OCI-LY1 (cell line): ENCODE results near the gene NACC2.

Experiments
- H2AFZ ChIP-seq: fragments of 200-600 bp; sonication (generic), shearing (Covaris generic); 2 replicates; pipeline ENCODE4 v1.6.0; 2014; ENCODE audit warnings: antibody characterized with exemption, mild to moderate bottlenecking, low read length
- H3F3A ChIP-seq: fragments of 200-600 bp; sonication (generic), shearing (Covaris generic); 2 replicates; pipeline ENCODE4 v1.6.0; 2014; ENCODE audit warnings: mild to moderate bottlenecking, antibody characterized with exemption, low read length, moderate library complexity; ENCODE audit not compliant: insufficient read depth
- H3K27ac ChIP-seq: fragments of 200-600 bp; sonication (generic); 2 replicates; pipeline ENCODE4 v1.5.1; 2014; ENCODE audit warnings: low read length, mixed run types, mild to moderate bottlenecking, low read depth; ENCODE audit not compliant: poor library complexity, severe bottlenecking
- H3K27me3 ChIP-seq: fragments of 200-600 bp; sonication (generic); 2 replicates; pipeline ENCODE4 v1.6.0; 2014; ENCODE audit warnings: antibody characterized with exemption, mild to moderate bottlenecking, low read length, moderate library complexity; ENCODE audit not compliant: insufficient read depth
- H3K36me3 ChIP-seq: fragments of 200-600 bp; sonication (generic); 2 replicates; pipeline ENCODE4 v1.6.1; 2014; ENCODE audit warnings: mild to moderate bottlenecking, antibody characterized with exemption, low read length, moderate library complexity, mixed read lengths; ENCODE audit not compliant: insufficient read depth
- H3K4me1 ChIP-seq: fragments of 200-600 bp; sonication (generic); 2 replicates; pipeline ENCODE4 v1.5.1; 2014; ENCODE audit warnings: mild to moderate bottlenecking, low read length, moderate library complexity; ENCODE audit not compliant: insufficient read depth, severe bottlenecking
- H3K4me2 ChIP-seq: fragments of 200-600 bp; sonication (generic), shearing (Covaris generic); 2 replicates; pipeline ENCODE4 v1.6.1; 2014; ENCODE audit warnings: low read length
- H3K4me3 ChIP-seq: fragments of 200-600 bp; sonication (generic); 2 replicates; pipeline ENCODE4 v1.5.1; 2014; ENCODE audit warnings: low read length, low read depth, mild to moderate bottlenecking, mixed read lengths; ENCODE audit not compliant: poor library complexity, severe bottlenecking
- H3K79me2 ChIP-seq: fragments of 200-600 bp; shearing (Covaris generic); 2 replicates; pipeline ENCODE4 v1.6.1; 2016; ENCODE audit warnings: mixed run types, low read length, mixed read lengths; ENCODE audit not compliant: insufficient read depth
- H3K9ac ChIP-seq: fragments of 200-600 bp; sonication (generic), shearing (Covaris generic); 2 replicates; pipeline ENCODE4 v1.6.1; 2014; ENCODE audit warnings: mild to moderate bottlenecking, low read length, mixed read lengths
- H3K9me2 ChIP-seq: fragments of 200-600 bp; sonication (generic), shearing (Covaris generic); 2 replicates; pipeline ENCODE4 v1.6.1; 2014; ENCODE audit warnings: low read depth, mild to moderate bottlenecking, low read length, mixed read lengths
- H3K9me3 ChIP-seq: fragments of 200-600 bp; shearing (Covaris generic); 2 replicates; pipeline ENCODE4 v1.6.1; 2014; ENCODE audit warnings: low read length, mixed read lengths
- H4K20me1 ChIP-seq: fragments of 200-600 bp; sonication (generic), shearing (Covaris generic); 2 replicates; pipeline ENCODE4 v1.6.0; 2016; ENCODE audit warnings: mild to moderate bottlenecking, low read length; ENCODE audit not compliant: insufficient read depth
- CTCF ChIP-seq: fragments of 200-600 bp; sonication (generic), shearing (Covaris generic); IDR thresholded peaks from 2 replicates; pipeline ENCODE4 v1.5.1; 2017; ENCODE audit warnings: mild to moderate bottlenecking, antibody characterized with exemption, low read length, moderate library complexity, mixed read lengths
- EZH2 ChIP-seq: fragments of 200-600 bp; sonication (generic), shearing (Covaris generic); IDR thresholded peaks from 2 replicates; pipeline ENCODE4 v1.8.0; 2017; ENCODE audit warnings: borderline replicate concordance, mixed run types, mild to moderate bottlenecking, antibody characterized with exemption, low read length, moderate library complexity, mixed read lengths

Gene NACC2

DNA sequence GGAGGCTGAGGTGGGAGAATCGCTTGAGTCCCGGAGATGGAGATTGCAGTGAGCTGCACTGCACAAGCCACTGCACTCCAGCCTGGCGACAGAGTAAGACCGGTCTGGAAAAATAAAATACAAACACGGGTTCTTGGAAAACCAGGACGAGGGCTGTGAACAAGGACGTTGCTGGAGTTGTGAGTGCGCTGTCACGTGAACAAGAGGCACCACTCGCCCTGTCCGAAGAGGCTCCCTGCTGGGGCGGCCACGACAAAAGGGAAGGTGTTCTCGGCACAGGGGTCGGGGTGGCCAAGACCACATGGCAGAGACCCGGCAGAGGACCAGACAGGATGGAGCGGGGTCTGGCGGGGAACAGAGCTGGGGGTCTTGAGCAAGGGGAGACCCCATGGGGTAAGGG lies 103.3 kb downstream of the NACC2 start:
- no peak overlapping the region for H3K27ac ChIP-seq
- H3K4me1 ChIP-seq = peaks cover 17% of the 10 kb centered on the region
- TF ChIP-seq CTCF (no peak), EZH2 (no peak)

GRCh38 chr9:135990468-135991429 lies 104.3 kb downstream of the NACC2 start:
- Histone ChIP-seq H3K9me3 (no peaks in the 10 kb centered on the region), H3K79me2 (no peaks in the 10 kb centered on the region), H3K9me2 (no peaks in the 10 kb centered on the region), H3F3A (no peaks in the 10 kb centered on the region), H3K4me2 (no peak overlapping the region), H3K4me1 (peaks cover 17% of the 10 kb centered on the region), H3K9ac (no peak overlapping the region), H3K27ac (no peak overlapping the region), H4K20me1 (no peaks in the 10 kb centered on the region), H3K27me3 (0 out of 2 replicates have a peak, but pooled peaks cover 6% of the 10 kb centered on the region), H3K36me3 (no peaks in the 10 kb centered on the region), H3K4me3 (no peak overlapping the region), H2AFZ (no peak overlapping the region)
- TF ChIP-seq EZH2 (no peak), CTCF (no peak)

More for the DNA sequence above, 103.3 kb downstream of the NACC2 start:
- Histone ChIP-seq H3K4me2 (no peak overlapping the region), H3K9ac (no peak overlapping the region), H3K9me3 (no peaks in the 10 kb centered on the region), H4K20me1 (no peaks in the 10 kb centered on the region), H3K9me2 (no peaks in the 10 kb centered on the region), H3K36me3 (no peaks in the 10 kb centered on the region), H2AFZ (no peak overlapping the region), H3F3A (no peaks in the 10 kb centered on the region), H3K27me3 (0 out of 2 replicates have a peak, but pooled peaks cover 8% of the 10 kb centered on the region), H3K79me2 (no peaks in the 10 kb centered on the region), H3K4me3 (no peak overlapping the region)

DNA sequence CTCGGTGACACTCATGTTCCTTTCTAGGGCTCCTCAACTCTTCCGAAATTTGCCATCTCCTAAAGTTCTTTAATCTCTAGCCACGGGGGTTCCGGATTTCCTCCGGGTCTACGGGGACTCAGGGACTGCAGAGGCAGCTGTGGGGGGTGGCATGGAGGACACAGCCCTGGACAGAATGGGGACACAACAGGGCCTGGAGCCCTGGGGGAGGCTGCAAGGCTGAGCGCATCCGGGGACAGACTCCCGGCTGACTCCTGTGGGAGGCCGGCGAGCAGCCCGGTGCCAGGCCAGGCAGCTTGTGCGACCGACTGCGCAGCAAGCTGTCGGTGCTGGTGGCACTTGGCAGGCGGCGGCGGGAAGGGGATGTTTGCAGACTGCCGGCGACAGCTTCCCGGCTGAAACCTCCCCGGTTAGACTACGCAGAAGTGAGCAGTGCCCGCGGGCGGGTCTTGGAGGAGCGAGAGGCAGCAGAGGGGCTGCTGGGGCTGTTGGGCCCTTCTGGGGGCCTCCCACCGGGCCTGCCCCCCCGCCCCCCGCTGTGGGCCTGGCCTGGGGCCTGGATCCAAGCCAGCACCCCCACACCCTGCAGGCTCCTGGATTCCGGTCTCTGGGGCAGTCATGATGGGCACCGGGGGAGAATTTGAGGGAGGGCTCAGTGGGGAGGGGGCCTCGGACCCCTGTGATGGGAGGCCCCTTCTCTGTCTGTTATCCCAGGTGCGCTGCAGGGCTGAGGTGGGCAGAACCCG lies 105.2 kb downstream of the NACC2 start:
- H3K4me3 ChIP-seq = no peak overlapping the region
- no peaks in the 10 kb centered on the region for H3K79me2 ChIP-seq
- peaks cover 17% of the 10 kb centered on the region for H3K4me1 ChIP-seq
- no peak overlapping the region for H3K9ac ChIP-seq
- no peaks in the 10 kb centered on the region for H3F3A ChIP-seq
- H3K27ac ChIP-seq = no peak overlapping the region
- H3K9me3 ChIP-seq = no peaks in the 10 kb centered on the region
- H2AFZ ChIP-seq = no peak overlapping the region
- 0 out of 2 replicates have a peak, but pooled peaks cover 5% of the 10 kb centered on the region for H3K27me3 ChIP-seq
- no peak overlapping the region for H3K4me2 ChIP-seq
- no peaks in the 10 kb centered on the region for H4K20me1 ChIP-seq
- TF ChIP-seq CTCF (no peak), EZH2 (no peak)
- no peaks in the 10 kb centered on the region for H3K9me2 ChIP-seq
- H3K36me3 ChIP-seq = no peaks in the 10 kb centered on the region
